Stimulated activated memory B cell treated with anti-CD40 and anti-IgM and Interleukin-4, amounts not matched to agents 10 μg/mL and 1 μg/mL and 100 μg/mL, for 72 hours (primary cell): ENCODE results near the gene VTI1A.

Experiments
- ATAC-seq: fragments of 150-1000 bp; cut with Tn5 transposase; 2 replicates; pipeline ENCODE4 v1.10.0; 2021
- H3K27ac Mint-ChIP-seq: one replicate; pipeline ENCODE4 v1.8.0; 2022; ENCODE audit warnings: mild to moderate bottlenecking, mixed read lengths
- H3K27me3 Mint-ChIP-seq: one replicate; pipeline ENCODE4 v1.8.0; 2022; ENCODE audit warnings: mixed read lengths
- H3K36me3 Mint-ChIP-seq: one replicate; pipeline ENCODE4 v1.8.0; 2022; ENCODE audit warnings: mixed read lengths
- H3K4me1 Mint-ChIP-seq: one replicate; pipeline ENCODE4 v1.8.0; 2022; ENCODE audit warnings: mixed read lengths
- H3K4me3 Mint-ChIP-seq: one replicate; pipeline ENCODE4 v1.8.0; 2022; ENCODE audit warnings: mild to moderate bottlenecking, moderate library complexity, mixed read lengths
- H3K9me3 Mint-ChIP-seq: one replicate; pipeline ENCODE4 v1.8.0; 2022; ENCODE audit warnings: mixed read lengths

The VTI1A gene

GRCh38 chr10:112658900-112659638 is 212.1 kb downstream of the VTI1A start:
- H3K36me3 Mint-ChIP-seq: peaks cover 25% of the 10 kb centered on the region
- H3K27ac Mint-ChIP-seq: no peak overlapping the region
- no peak overlapping the region for H3K4me3 Mint-ChIP-seq
- H3K9me3 Mint-ChIP-seq: no peaks in the 10 kb centered on the region
- H3K4me1 Mint-ChIP-seq: peaks cover 6% of the 10 kb centered on the region
- no peak for ATAC-seq
- H3K27me3 Mint-ChIP-seq: no peaks in the 10 kb centered on the region

- H3K27ac Mint-ChIP-seq: no peak overlapping the region
- no peak overlapping the region for H3K4me3 Mint-ChIP-seq
- no peak for ATAC-seq
- no peaks in the 10 kb centered on the region for H3K27me3 Mint-ChIP-seq
- H3K4me1 Mint-ChIP-seq: peaks cover 6% of the 10 kb centered on the region
- no peaks in the 10 kb centered on the region for H3K9me3 Mint-ChIP-seq
- peaks cover 29% of the 10 kb centered on the region for H3K36me3 Mint-ChIP-seq
These were observed 216.5 kb downstream of the VTI1A start for GRCh38 chr10:112663234-112664125.

DNA sequence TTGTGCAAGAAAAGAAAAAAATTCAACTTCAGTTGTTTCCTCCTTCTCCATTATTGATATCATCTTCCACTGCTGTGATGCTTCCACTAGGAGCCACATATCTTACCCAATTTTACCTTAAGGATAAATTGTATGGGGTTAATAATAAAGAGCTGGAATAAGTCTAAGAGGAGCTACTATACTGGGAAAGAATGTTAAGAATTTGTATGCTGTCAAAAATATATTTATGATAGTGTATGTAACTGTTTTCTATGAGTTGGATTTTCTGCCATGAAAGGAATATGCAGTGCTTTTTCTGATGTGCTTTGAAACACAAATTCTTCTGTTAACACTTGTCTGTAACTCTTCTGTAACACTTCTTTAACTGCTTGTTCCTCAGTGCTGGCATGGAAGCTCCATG is 219.1 kb downstream of the VTI1A start:
- no peak for ATAC-seq
- Mint-ChIP-seq H3K36me3 (peaks cover 51% of the 10 kb centered on the region), H3K4me3 (no peak overlapping the region), H3K27ac (no peak overlapping the region), H3K9me3 (no peaks in the 10 kb centered on the region), H3K27me3 (no peaks in the 10 kb centered on the region), H3K4me1 (peaks cover 6% of the 10 kb centered on the region)

DNA sequence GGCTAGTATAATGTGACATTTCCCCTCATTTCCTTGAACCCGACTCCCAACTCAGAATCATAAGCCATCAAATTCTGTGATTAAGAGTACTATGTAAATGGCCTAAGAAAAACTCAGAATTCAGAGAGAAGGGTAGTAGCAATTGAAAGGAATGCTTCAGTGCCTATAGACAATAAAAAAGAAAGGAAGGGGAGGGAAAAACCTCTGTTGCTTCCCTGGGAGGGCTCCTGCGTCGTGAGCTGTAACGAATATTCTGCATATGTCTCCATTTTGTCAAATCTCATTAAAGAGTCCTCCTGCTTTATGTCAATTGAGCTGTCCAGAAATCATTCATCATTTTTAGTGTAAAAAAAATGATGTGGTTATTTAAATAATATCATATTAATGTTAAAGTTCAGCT is 223.0 kb downstream of the VTI1A start:
- Mint-ChIP-seq H3K27ac (no peak overlapping the region), H3K9me3 (no peaks in the 10 kb centered on the region), H3K27me3 (no peaks in the 10 kb centered on the region), H3K4me1 (no peaks in the 10 kb centered on the region), H3K4me3 (no peak overlapping the region), H3K36me3 (peaks cover 71% of the 10 kb centered on the region)
- ATAC-seq: no peak

DNA sequence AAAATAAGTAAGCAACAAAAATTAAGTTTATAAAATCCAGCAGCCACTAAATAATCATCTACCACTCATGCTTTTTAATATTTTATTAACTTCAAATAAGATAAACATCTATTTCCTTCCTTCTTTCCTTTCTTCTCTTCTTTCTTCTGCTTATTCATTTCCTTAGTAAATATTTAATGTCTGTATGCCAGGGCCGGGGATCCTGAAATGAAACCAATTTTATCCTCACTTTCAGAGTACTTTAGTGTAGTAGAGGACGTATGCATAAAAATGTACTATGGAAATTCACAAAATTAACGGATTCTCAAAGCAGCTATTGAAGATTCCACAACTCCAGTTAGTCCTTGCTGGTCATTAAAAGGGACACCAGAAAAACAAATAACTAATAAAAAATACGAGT is 224.7 kb downstream of the VTI1A start:
- Mint-ChIP-seq H3K4me1 (no peaks in the 10 kb centered on the region), H3K36me3 (peaks cover 72% of the 10 kb centered on the region), H3K27me3 (no peaks in the 10 kb centered on the region), H3K9me3 (no peaks in the 10 kb centered on the region), H3K4me3 (no peak overlapping the region), H3K27ac (no peak overlapping the region)
- no peak for ATAC-seq

DNA sequence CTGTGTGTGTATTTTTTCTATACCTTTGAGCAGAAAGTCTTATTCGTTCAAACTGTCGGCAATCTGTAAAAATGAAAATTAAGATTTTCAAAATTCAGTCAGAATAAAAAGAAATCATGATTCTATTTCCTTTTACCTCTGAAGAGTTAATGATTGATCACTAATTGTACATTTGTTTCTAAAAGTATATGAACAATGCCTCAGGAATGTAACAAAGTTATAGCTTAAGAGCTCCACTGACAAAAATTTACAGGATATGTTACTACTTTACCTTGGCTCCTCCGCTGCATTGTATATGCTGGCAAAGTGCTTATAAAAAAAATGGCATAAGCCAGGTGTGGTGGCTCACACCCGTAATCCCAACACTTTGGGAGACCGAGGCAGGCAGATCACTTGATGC is 225.7 kb downstream of the VTI1A start:
- H3K27ac Mint-ChIP-seq: no peak overlapping the region
- H3K9me3 Mint-ChIP-seq: no peaks in the 10 kb centered on the region
- ATAC-seq: no peak
- H3K4me1 Mint-ChIP-seq: no peaks in the 10 kb centered on the region
- no peaks in the 10 kb centered on the region for H3K27me3 Mint-ChIP-seq
- no peak overlapping the region for H3K4me3 Mint-ChIP-seq
- H3K36me3 Mint-ChIP-seq: peaks cover 66% of the 10 kb centered on the region

DNA sequence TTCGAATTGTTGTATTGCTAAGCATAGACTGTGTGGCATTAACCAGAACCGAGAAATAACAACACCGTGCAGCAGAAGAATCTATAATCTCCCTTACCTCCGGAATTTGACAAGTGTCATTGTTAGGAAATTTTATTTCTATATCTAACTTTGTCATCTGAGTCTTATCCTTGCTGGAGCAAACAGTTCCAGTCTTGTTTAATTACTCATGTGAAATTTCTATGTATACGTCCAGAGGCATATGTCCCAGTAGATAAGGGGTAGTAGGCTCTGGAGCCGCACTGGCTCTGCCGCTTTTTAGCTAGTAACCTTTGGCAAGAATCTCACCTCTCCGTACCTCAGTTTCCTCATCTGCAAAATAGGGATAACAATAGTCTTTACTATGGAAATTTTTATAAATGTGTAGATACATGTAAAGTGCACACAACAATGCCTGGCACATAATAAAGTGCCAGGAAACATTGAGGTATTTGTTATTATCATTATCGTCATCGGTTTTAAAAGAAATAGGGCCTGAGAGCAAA is 228.6 kb downstream of the VTI1A start:
- peaks cover 51% of the 10 kb centered on the region for H3K36me3 Mint-ChIP-seq

DNA sequence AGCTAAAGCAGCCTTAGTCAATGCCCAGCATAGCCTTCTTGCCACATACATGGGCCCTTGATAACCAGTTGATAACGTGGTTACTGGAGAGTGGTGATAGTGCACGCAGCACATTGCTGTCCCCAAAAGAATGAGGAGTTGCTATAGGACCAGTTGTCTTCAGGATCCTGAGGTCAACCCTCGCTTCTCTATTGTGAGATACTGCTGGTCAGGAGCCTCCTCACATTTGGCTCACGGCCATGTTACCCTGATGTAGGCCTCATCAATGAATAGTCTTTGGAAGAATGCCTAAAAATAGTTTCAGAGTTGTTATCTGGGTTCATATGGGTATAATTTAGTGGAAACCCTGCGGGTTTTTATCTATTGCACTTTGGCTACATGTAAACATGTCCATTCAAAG is 230.7 kb downstream of the VTI1A start:
- H3K9me3 Mint-ChIP-seq: no peaks in the 10 kb centered on the region
- H3K27ac Mint-ChIP-seq: no peak overlapping the region
- no peaks in the 10 kb centered on the region for H3K4me1 Mint-ChIP-seq
- no peak overlapping the region for H3K4me3 Mint-ChIP-seq
- H3K36me3 Mint-ChIP-seq: peaks cover 40% of the 10 kb centered on the region
- no peaks in the 10 kb centered on the region for H3K27me3 Mint-ChIP-seq
- ATAC-seq: no peak

More for the DNA sequence above, 228.6 kb downstream of the VTI1A start:
- Mint-ChIP-seq H3K9me3 (no peaks in the 10 kb centered on the region), H3K27me3 (no peaks in the 10 kb centered on the region), H3K4me3 (no peak overlapping the region), H3K4me1 (no peaks in the 10 kb centered on the region), H3K27ac (no peak overlapping the region)
- ATAC-seq: no peak

DNA sequence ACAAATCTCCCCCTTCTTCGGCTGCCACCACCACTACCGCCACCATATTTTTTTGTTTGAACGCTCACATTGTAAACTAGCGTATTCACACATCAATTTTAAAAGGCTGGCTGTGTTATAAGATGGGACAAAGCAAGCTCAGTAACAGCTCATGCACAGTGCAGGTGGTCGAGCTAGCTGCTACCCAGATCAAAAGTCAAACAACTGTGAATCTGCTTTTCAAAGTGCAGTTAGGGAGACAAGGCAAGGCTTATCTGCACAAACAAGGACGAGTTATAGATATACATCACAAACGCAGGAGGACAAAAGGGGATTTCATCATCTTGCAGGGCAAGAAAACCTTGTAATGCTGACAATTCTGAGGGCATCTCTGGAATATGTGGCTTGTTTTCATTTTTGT is 231.6 kb downstream of the VTI1A start:
- H3K36me3 Mint-ChIP-seq: peaks cover 34% of the 10 kb centered on the region

GRCh38 chr10:112678987-112679386 is 232.0 kb downstream of the VTI1A start:
- Mint-ChIP-seq H3K4me3 (no peak overlapping the region), H3K36me3 (peaks cover 31% of the 10 kb centered on the region), H3K27ac (no peak overlapping the region), H3K4me1 (no peaks in the 10 kb centered on the region), H3K9me3 (no peaks in the 10 kb centered on the region), H3K27me3 (no peaks in the 10 kb centered on the region)
- no peak for ATAC-seq

More for the DNA sequence above, 231.6 kb downstream of the VTI1A start:
- H3K27me3 Mint-ChIP-seq: no peaks in the 10 kb centered on the region
- H3K4me3 Mint-ChIP-seq: no peak overlapping the region
- ATAC-seq: no peak
- H3K4me1 Mint-ChIP-seq: no peaks in the 10 kb centered on the region
- no peaks in the 10 kb centered on the region for H3K9me3 Mint-ChIP-seq
- no peak overlapping the region for H3K27ac Mint-ChIP-seq

GRCh38 chr10:112679392-112679791 is 232.4 kb downstream of the VTI1A start:
- Mint-ChIP-seq H3K27ac (no peak overlapping the region), H3K27me3 (no peaks in the 10 kb centered on the region), H3K4me3 (no peak overlapping the region), H3K9me3 (no peaks in the 10 kb centered on the region), H3K36me3 (peaks cover 27% of the 10 kb centered on the region), H3K4me1 (no peaks in the 10 kb centered on the region)
- no peak for ATAC-seq

- Mint-ChIP-seq H3K4me1 (no peaks in the 10 kb centered on the region), H3K36me3 (peaks cover 23% of the 10 kb centered on the region), H3K27ac (no peak overlapping the region), H3K9me3 (no peaks in the 10 kb centered on the region), H3K4me3 (no peak overlapping the region), H3K27me3 (no peaks in the 10 kb centered on the region)
- no peak for ATAC-seq
These were observed 233.6 kb downstream of the VTI1A start for GRCh38 chr10:112680586-112680985.

DNA sequence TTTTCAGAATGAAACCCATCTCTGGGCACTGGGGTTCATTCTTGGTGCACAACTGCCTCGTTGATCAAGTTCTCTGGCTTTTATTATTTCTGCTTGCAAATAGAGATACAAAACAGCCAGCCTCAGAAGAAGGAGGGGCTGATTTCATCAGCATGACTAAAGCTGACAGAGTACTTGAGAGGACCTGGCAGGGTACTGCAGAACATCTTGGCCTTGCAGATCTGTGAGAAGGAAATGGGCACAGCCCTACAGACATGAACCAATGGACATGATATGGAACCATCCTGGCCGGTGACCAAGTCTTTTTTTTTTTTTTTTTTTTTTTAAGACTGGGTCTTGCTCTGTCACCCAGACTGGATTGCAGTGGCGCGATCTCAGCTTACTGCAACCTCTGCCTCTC is 240.6 kb downstream of the VTI1A start:
- no peak overlapping the region for H3K4me3 Mint-ChIP-seq
- peaks cover 54% of the 10 kb centered on the region for H3K36me3 Mint-ChIP-seq
- H3K9me3 Mint-ChIP-seq: no peaks in the 10 kb centered on the region
- H3K4me1 Mint-ChIP-seq: no peaks in the 10 kb centered on the region
- no peaks in the 10 kb centered on the region for H3K27me3 Mint-ChIP-seq
- ATAC-seq: no peak
- H3K27ac Mint-ChIP-seq: no peak overlapping the region

- Mint-ChIP-seq H3K4me3 (no peak overlapping the region), H3K9me3 (no peaks in the 10 kb centered on the region), H3K27me3 (no peaks in the 10 kb centered on the region), H3K36me3 (peaks cover 57% of the 10 kb centered on the region), H3K27ac (no peak overlapping the region), H3K4me1 (no peaks in the 10 kb centered on the region)
- ATAC-seq: no peak
These were observed 242.5 kb downstream of the VTI1A start for GRCh38 chr10:112689327-112690072.

GRCh38 chr10:112695539-112695938 is 248.5 kb downstream of the VTI1A start:
- Mint-ChIP-seq H3K4me3 (no peak overlapping the region), H3K4me1 (no peaks in the 10 kb centered on the region), H3K36me3 (peaks cover 22% of the 10 kb centered on the region), H3K27me3 (no peaks in the 10 kb centered on the region), H3K27ac (no peak overlapping the region), H3K9me3 (no peaks in the 10 kb centered on the region)
- no peak for ATAC-seq
